HG03558 (cell line): ENCODE results near the gene SMAD6.

Experiments
- ATAC-seq: cut with Tn5 transposase; IDR thresholded peaks from one replicate; pipeline ENCODE4 v1.9.1; 2021; ENCODE audit warnings: moderate number of reproducible peaks; ENCODE audit not compliant: unreplicated experiment; ENCODE audit errors: extremely low read depth

Gene SMAD6

GRCh38 chr15:66768987-66769386 lies 67.0 kb downstream of the SMAD6 start:
- ATAC-seq: no peak

GRCh38 chr15:66770518-66771350 lies 68.7 kb downstream of the SMAD6 start:
- ATAC-seq: no peak

- ATAC-seq: no peak
Measured at GRCh38 chr15:66771351-66771650, 69.3 kb downstream of the SMAD6 start.

- no peak for ATAC-seq
Measured at GRCh38 chr15:66772604-66773128, 70.6 kb downstream of the SMAD6 start.

GRCh38 chr15:66773129-66773873 lies 71.3 kb downstream of the SMAD6 start:
- no peak for ATAC-seq

- no peak for ATAC-seq
Measured at GRCh38 chr15:66774001-66774814, 72.2 kb downstream of the SMAD6 start.

GRCh38 chr15:66775127-66776105 lies 73.4 kb downstream of the SMAD6 start:
- no peak for ATAC-seq

- ATAC-seq: no peak
Measured at GRCh38 chr15:66777054-66777453, 75.0 kb downstream of the SMAD6 start.

GRCh38 chr15:66777596-66778313 lies 75.7 kb downstream of the SMAD6 start:
- ATAC-seq: no peak

- no peak for ATAC-seq
Measured at GRCh38 chr15:66778314-66778665, 76.3 kb downstream of the SMAD6 start.

- ATAC-seq: no peak
Measured at GRCh38 chr15:66778716-66779115, 76.7 kb downstream of the SMAD6 start.

- ATAC-seq: no peak
Measured at GRCh38 chr15:66779331-66780009, 77.4 kb downstream of the SMAD6 start.

- no peak for ATAC-seq
Measured at GRCh38 chr15:66780172-66780972, 78.3 kb downstream of the SMAD6 start.

- no peak for ATAC-seq
Measured at GRCh38 chr15:66780973-66781718, 79.1 kb downstream of the SMAD6 start.

GRCh38 chr15:66782785-66783184 lies 80.7 kb downstream of the SMAD6 start:
- no peak for ATAC-seq

GRCh38 chr15:66783314-66783713 lies 81.3 kb downstream of the SMAD6 start:
- no peak for ATAC-seq

- no peak for ATAC-seq
Measured at GRCh38 chr15:66783725-66784124, 81.7 kb downstream of the SMAD6 start.
